Activated T-cell treated with anti-CD3 and anti-CD28 coated beads, Interleukin-2, amount 50 U/mL, for 72 hours (primary cell): Measurements from ENCODE around the gene PGLYRP3. TPM values are rescaled to one million over a fixed set of nuclear protein-coding genes. Genes with fewer than 3 reads are reported as not detected.
"Not testable (repeated sequence)": the region's sequence is repeated elsewhere in the genome, so short reads cannot be mapped to it uniquely, and the experiment has no call there.

Experiments
- ATAC-seq, 2 donors: fragments of 150-1000 bp; cut with Tn5 transposase; replicated peaks in 1 of 2; 2 replicates each; pipeline ENCODE4 v1.10.0; 2021; ENCODE audit warnings: moderate library complexity in 2 of 2, mild to moderate bottlenecking in 1 of 2
- DNase-seq, 2 donors: peaks; one replicate each; pipeline ENCODE4 v3.0.0; 2021 to 2022; ENCODE audit warnings: mixed read lengths in 1 of 2
- H3K27ac Mint-ChIP-seq: one replicate; pipeline ENCODE4 v1.8.0; 2022; ENCODE audit warnings: mild to moderate bottlenecking, moderate library complexity, mixed read lengths
- H3K27me3 Mint-ChIP-seq: one replicate; pipeline ENCODE4 v1.8.0; 2022; ENCODE audit warnings: low read depth, mixed read lengths
- H3K36me3 Mint-ChIP-seq, 2 donors: one replicate each; pipeline ENCODE4 v1.8.0; 2022; ENCODE audit warnings: mixed read lengths in 2 of 2, mild to moderate bottlenecking in 1 of 2; ENCODE audit not compliant: insufficient read depth in 2 of 2
- H3K4me1 Mint-ChIP-seq: one replicate; pipeline ENCODE4 v1.8.0; 2022; ENCODE audit warnings: low read depth, mixed read lengths
- H3K4me3 Mint-ChIP-seq, 2 donors: one replicate each; pipeline ENCODE4 v1.8.0; 2022; ENCODE audit warnings: mild to moderate bottlenecking in 2 of 2, mixed read lengths in 2 of 2, moderate library complexity in 2 of 2
- H3K9me3 Mint-ChIP-seq, 2 donors: one replicate each; pipeline ENCODE4 v1.8.0; 2022; ENCODE audit warnings: mixed read lengths in 2 of 2
- total RNA-seq, 2 donors: library from RNA; stranded (reverse); gene quantifications; one replicate each; pipeline ENCODE4 v1.2.3, GENCODE V29; 2022

The PGLYRP3 gene
- total RNA-seq, 2 donors from 2014 or later = not detected

DNA sequence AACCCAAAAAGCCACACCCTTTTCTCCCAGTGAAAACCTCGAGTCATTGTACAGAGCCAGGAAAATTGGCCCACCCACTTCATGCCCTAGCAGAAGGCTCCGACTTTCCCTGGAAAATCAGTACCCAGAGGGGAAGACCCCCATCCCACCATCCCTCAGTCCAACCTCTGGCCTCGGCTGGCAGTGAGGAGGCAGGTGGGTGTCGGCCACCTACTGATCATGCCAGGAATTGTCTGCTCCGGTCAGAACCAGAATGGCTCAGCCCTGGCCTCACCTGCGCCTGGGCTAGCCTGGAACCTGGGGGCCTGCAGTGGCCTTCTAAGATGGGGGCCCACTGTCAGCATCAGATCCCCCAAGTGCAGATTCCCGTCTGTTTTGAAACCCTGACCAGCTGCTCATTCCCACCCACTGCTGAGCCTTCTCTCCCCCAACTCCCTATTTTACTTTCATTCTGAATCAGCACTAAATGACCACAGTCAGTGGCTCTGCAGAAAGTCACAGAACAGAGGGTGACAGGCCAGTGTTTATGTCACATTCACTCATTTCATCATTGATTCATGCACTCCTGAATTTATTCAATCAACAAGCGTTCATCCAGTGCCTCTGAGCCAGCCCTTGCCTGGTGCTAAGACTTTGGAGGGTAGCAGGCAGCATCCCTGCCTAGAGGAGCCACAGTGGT, 41.9 kb upstream of the PGLYRP3 start:
- Mint-ChIP-seq H3K4me3 (no peak overlapping the region), H3K27me3 (peaks cover 11% of the 10 kb centered on the region), H3K4me1 (peaks cover 19% of the 10 kb centered on the region), H3K36me3 (no peaks in the 10 kb centered on the region), H3K27ac (no peak overlapping the region), H3K9me3 (no peaks in the 10 kb centered on the region)
- ATAC-seq = peak in 1 of 2 donors; percentile 27
- no peak for DNase-seq

DNA sequence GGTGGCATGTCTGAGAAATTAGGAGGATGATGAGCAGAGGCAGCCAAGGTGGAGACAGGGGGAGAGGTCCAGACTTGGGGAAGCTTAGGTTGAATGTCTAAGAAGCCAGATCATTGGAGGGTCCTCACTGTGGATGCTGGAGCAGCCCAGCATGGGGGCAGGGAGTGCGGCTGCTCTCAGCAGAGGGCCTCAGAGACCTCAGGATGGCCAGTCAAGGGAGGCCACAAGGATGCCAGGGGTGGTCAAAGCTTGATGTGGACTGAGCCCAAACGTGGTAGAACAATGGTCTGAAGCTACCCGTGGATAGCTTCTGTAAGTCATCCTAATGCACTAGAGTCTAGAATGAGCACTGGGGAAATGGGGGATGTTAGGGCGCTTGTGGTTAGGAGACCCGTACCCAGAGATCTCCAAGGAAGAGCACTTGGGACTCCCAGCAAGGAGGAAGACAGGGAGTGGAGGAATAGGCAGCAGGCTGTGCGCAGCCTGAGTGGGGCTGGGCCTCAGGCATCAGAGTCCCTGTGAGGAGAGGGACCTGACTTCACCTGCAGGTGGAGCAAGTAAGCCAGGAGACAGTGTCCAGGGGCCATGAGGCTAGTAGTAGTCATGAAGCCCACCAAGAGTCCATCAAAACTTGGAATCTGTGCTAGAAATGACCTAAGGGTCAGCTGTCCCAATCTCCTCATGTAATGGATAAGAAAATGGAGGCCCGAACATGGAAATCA, 40.6 kb upstream of the PGLYRP3 start:
- H3K27me3 Mint-ChIP-seq = peaks cover 20% of the 10 kb centered on the region
- no peaks in the 10 kb centered on the region for H3K36me3 Mint-ChIP-seq
- H3K4me1 Mint-ChIP-seq = peaks cover 18% of the 10 kb centered on the region
- ATAC-seq = no peak
- no peak overlapping the region for H3K4me3 Mint-ChIP-seq
- H3K27ac Mint-ChIP-seq = no peak overlapping the region
- no peak for DNase-seq
- H3K9me3 Mint-ChIP-seq = no peaks in the 10 kb centered on the region

DNA sequence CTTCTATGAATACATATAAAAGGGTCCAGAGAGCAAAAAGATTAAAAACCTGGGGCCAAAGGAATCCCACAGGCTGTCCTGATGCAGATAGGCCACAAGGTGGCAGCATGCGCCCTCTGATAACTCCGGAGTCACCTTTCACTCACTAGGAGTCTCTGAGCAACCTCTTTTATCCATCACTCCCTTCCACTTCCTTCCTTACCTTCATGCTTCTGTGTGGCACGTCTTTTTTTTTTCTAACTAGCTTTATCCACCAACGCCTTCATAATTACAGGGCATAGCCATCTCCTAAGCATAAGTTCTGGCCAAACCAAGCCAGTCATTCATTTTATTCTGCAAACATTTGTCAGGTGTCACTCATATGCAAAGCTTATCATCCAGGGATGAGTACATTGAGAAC, 39.8 kb upstream of the PGLYRP3 start:
- Mint-ChIP-seq H3K27ac (no peak overlapping the region), H3K9me3 (no peaks in the 10 kb centered on the region), H3K4me1 (peaks cover 9% of the 10 kb centered on the region), H3K27me3 (peaks cover 20% of the 10 kb centered on the region), H3K4me3 (no peak overlapping the region), H3K36me3 (no peaks in the 10 kb centered on the region)
- ATAC-seq (peak; percentile 58 to 61), DNase-seq (peak; percentile 62 to 69)

DNA sequence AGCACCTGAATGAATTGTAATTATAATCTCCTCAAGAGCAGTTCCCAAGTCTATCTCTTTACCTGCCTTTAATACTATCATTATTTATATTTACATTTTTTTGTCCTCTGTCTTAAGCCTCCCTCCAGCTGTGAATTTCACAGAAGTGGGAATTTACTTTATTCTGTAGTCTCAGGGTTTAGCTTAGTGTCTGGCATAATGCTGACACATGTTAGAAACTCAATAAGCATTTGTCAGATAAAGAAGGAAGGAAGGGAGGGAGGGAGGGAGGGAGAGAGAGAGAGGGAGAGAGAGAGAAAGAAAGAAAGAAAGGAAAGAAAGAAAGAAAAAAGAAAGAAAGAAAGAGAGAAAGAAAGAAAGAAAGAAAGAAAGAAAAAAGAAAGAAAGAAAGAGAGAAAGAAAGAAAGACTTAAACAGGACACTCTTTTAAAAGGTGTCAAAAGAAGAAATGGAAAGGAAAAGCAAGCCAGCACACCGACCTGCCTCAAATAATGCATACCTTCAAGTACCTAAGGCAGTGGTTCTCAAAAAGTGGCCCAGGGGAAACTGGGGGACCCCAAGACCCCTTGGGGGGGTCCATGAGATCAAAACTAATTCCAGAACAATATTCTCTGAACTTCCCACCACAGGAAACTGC, 37.7 kb upstream of the PGLYRP3 start:
- Mint-ChIP-seq H3K4me3 (no peak overlapping the region), H3K4me1 (peaks cover 20% of the 10 kb centered on the region), H3K27ac (no peak overlapping the region), H3K27me3 (peaks cover 40% of the 10 kb centered on the region), H3K9me3 (no peaks in the 10 kb centered on the region), H3K36me3 (no peaks in the 10 kb centered on the region)
- no peak for ATAC-seq
- DNase-seq = no peak

DNA sequence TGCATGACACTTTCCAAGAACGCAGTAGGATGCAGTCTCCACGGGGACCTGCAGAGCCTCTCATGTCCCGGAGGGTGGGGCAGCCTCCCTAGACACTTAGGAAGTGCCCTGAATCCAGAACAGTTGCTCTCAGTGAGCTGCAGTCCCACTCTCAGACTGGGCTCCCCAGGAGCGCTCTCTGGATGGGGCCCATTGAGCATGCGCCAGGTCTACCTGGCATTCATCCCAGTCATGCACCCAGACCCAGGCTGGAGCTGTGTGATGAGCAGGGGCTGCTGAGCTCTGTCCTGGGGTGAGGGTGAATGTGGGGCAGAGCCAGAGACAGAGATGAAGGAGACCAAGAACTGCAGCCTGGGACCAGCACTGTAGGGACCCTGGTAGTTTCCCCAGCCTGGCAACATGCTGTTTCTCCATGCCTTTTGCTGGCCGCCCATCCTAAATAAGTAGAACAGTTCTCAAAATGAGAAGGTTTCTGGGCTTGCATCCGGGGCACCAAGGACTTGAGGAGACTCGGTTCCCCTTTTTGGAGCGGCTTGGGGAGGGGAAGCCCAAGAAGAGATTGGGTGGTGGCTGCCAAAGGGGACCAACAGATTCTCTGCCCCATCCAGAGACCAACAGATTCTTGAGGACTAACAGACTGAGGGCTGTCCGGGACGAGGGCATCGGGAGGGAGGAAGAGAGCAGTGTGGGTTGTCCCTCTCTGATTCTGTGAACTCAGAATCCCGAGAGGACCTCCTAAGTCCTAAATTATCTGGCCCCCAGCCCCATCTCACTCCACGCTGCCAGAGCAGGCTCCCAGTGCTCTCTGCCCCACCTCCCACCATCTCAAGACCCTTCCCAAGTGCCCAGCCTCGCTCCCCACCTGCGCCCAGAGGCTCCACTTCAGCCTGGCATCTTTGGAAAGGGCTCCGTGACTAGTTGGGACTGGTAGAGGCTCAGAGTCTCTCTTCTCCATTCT, 36.9 kb upstream of the PGLYRP3 start:
- DNase-seq (no peak), ATAC-seq (no peak)
- no peak overlapping the region for H3K27ac Mint-ChIP-seq
- H3K27me3 Mint-ChIP-seq = peaks cover 43% of the 10 kb centered on the region
- peaks cover 28% of the 10 kb centered on the region for H3K4me1 Mint-ChIP-seq
- no peak overlapping the region for H3K4me3 Mint-ChIP-seq
- no peaks in the 10 kb centered on the region for H3K36me3 Mint-ChIP-seq
- H3K9me3 Mint-ChIP-seq = no peaks in the 10 kb centered on the region

DNA sequence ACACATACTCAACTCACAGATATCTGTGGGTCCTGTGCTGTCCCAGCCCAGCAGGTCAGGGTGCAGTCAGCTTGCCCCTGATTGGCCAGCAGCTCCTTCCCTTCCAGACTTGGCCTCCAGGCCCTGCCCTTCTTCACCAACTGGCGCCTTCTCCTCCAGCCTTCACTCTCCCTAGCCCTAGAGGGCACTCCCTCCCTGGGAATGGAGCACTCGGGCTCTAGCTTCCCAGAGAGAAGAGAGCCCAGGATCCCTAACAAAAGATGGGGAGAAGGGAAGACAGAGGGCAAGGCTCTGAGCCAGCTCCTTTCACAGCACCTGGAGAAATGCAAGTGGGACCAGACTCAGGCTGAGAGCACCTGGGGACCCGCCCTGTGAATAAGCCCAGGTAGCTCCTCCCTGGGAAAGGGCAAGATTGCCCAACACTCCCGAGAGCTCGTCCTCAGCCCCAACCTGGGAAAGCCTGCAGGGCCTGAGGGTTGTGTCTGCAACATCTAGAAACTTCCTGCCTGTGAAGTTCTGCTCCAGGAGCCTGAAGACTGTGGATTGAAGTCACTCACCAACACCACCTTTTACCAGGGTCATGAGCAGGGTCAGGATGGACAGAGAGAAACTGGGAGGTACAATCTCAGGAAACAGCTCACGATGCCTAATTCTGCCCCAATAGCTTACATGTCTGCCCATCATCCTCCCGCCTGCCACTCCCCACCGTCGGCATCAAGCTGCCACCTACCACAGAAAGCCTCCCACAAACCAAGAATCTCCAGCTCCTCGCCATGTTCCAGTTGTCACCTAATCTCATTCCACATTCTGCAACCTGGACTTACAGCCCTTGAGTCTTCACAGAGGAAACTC, 36.0 kb upstream of the PGLYRP3 start, which contains the start of gene PGLYRP4:
TSS of gene PGLYRP4 (minus strand) at position 331 of the 852 bp plus-strand sequence. CDS start 909 bp downstream, outside the sequence.
- peaks cover 37% of the 10 kb centered on the region for H3K4me1 Mint-ChIP-seq
- ATAC-seq = no peak
- H3K9me3 Mint-ChIP-seq = no peaks in the 10 kb centered on the region
- no peak within 1 kb of the TSS for H3K4me3 Mint-ChIP-seq
- no peak for DNase-seq
- no peaks in the 10 kb centered on the region for H3K36me3 Mint-ChIP-seq
- H3K27me3 Mint-ChIP-seq = peaks cover 43% of the 10 kb centered on the region
- no peak within 1 kb of the TSS for H3K27ac Mint-ChIP-seq

DNA sequence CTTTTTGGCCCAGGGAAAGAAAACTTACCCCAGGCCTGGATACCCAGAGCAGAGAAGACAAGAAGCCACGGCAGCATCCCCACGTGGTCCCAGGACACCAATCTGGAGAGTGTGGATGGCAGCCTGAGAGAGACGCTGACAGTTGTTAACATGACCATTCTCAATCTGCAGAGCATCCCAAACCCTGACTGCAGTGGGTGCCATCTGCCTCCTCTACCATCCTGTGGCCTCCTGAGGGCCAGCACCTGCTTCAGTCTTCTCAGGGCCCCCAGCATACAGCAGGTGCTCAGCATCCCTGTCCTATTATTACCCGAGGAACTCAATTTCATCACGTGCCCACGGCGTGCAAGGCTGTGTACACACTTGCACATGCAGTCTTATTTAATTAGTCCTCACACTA, 35.1 kb upstream of the PGLYRP3 start:
- ATAC-seq (no peak), DNase-seq (no peak)
- Mint-ChIP-seq H3K27me3 (peaks cover 39% of the 10 kb centered on the region), H3K4me3 (no peak overlapping the region), H3K9me3 (no peaks in the 10 kb centered on the region), H3K36me3 (no peaks in the 10 kb centered on the region), H3K27ac (no peak overlapping the region), H3K4me1 (peaks cover 46% of the 10 kb centered on the region)

DNA sequence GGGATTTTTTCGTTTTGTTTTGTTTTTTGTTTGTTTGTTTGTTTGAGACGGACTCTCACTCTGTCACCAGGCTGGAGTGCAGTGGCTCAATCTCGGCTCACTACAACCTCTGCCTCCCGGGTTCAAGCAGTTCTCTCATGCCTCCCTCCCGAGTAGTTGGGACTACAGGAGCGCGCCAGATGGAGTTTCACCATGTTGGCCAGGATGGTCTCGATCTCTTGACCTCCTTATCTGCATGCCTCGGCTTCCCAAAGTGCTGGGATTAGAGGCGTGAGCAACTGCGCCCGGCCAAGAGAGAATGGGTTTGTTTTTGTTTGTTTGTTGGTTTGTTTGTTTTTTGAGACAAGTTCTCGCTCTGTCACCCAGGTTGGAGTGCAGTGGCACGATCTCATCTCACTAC, 34.3 kb upstream of the PGLYRP3 start:
- H3K27ac Mint-ChIP-seq, H3K36me3 Mint-ChIP-seq, DNase-seq, H3K4me3 Mint-ChIP-seq, H3K9me3 Mint-ChIP-seq, ATAC-seq: not testable (repeated sequence)
- H3K27me3 Mint-ChIP-seq = peaks cover 35% of the 10 kb centered on the region
- peaks cover 49% of the 10 kb centered on the region for H3K4me1 Mint-ChIP-seq

DNA sequence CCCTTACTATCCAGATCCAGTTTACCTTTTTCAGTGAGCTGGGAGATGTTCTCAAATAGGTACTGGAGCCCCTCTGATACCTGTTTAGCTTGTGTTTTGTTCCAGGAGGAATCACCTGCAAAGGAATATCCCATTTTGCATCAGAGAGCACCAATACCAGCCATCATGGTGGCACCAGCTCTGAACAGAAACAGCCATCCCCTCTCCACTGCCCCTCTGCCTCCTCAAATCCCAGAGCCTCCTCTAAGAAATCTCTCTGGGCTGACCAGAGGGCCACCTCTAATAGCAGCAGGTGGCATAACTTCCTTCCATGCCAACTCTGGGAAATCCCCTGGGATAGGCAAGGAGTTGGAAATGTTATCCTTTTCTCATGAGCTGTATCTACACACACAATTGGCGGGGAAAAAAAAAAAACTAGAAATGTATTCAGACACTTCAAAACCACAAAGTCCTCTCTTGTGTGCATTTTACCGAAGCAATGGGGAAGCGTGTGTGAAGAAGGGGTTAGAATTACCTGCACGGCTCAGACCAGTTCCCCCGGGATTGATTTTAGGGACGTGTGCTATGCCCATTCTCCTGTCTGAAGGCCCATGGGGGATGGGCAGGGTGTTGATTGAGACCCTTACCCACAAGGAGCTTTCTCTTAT, 33.4 kb upstream of the PGLYRP3 start:
- Mint-ChIP-seq H3K4me1 (peaks cover 49% of the 10 kb centered on the region), H3K27me3 (peaks cover 35% of the 10 kb centered on the region), H3K9me3 (no peaks in the 10 kb centered on the region), H3K36me3 (no peaks in the 10 kb centered on the region), H3K4me3 (peak overlapping the region; percentile 25 to 67), H3K27ac (no peak overlapping the region)
- peak; percentile 13 to 21 for ATAC-seq
- DNase-seq = no peak

DNA sequence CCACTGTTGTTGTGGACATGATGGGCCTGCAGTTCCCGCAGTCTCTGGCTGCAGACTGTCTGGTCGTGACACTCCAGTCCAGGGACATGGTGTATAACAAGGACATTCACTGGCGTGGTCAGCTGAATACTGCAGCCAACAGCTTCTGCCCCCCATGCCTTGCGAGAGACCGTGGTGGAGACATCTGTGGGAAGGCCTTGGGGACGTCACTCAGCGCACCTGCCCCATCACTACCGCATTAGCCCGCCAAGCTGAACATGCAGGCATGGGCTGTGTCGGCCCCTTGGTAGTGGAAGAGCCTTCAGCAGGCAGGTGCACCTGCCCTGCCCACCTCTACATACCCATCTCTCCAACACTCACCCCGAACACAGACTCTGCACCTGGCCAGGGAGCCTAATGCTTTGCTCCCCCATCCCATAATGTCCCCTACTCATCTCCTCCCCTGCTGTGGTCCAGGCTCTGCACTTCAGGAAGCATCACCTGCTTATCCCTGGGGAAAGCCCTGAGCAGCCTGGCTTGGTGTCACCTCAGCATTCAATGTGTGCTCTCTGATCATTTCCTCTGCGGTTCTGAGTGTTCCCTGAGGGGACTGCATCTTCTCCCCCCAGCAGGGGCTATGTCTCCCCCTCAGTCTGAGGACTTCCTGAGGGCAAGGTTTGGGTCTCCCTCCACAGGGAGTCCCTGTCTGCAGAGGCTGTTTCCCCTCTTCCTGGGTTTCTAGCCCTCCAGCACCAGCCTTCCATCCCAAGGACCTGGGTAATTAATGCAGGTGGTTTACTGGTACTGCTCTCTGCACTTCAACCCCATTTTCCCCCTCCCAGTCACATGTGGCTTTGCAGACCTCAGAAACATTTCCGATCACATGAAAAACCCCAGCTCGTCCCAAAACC, 32.7 kb upstream of the PGLYRP3 start:
- Mint-ChIP-seq H3K4me1 (peaks cover 55% of the 10 kb centered on the region), H3K36me3 (no peaks in the 10 kb centered on the region), H3K9me3 (no peaks in the 10 kb centered on the region), H3K27ac (no peak overlapping the region), H3K4me3 (peak overlapping the region; percentile 25 to 67), H3K27me3 (peaks cover 35% of the 10 kb centered on the region)
- ATAC-seq = peak; percentile 59 to 68
- DNase-seq = peak; percentile 21 to 34

DNA sequence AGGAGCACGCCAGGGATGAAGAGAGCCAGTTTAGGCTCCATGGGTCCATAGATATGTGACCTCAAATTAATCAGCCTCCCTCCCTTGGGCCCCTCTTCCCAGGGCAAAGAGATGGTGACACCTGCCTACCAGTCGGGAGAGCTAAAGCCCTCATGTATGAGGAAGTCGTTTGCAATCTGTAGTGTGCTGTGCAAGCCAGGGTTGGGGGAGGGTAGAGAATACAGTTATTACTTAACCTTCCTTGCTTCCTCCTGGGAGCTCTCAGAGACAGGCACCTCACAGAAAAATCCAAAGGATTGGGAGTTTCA, 31.9 kb upstream of the PGLYRP3 start:
- no peak overlapping the region for H3K27ac Mint-ChIP-seq
- ATAC-seq (no peak), DNase-seq (no peak)
- no peaks in the 10 kb centered on the region for H3K9me3 Mint-ChIP-seq
- peaks cover 32% of the 10 kb centered on the region for H3K27me3 Mint-ChIP-seq
- peak overlapping the region in 1 of 2 donors; percentile 45 for H3K4me3 Mint-ChIP-seq
- H3K4me1 Mint-ChIP-seq = peaks cover 61% of the 10 kb centered on the region
- H3K36me3 Mint-ChIP-seq = no peaks in the 10 kb centered on the region
